ENCODE results near the gene SLC44A4.

DNA sequence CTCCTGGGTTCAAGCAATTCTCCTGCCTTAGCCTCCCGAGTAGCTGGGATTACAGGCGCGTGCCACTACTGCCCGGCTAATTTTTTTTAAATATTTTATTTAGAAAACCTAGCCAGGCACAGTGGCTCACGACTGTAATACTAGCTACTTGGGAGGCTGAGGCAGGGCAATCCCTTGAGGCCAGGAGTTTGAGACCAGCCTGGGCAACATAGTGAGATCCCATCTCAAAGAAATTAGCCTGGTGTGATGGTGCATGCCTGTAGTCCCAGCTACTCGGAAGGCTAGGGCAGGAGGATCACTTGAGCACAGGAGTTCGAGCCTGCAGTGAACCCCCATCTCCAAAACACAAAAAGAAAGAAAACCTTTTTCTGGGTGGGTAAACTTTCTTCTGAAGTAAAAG is 2.4 kb downstream of the SLC44A4 start:
- TF ChIP-seq TCF7 (CRISPR knock-in tag; IDR thresholded peaks at IDR 0.05; ENCODE audit: low read depth) (no peak), STAT6 (CRISPR knock-in tag; conservative IDR thresholded peaks at IDR 0.05; ENCODE audit: low read depth) (no peak), E2F5 (CRISPR knock-in tag; IDR thresholded peaks at IDR 0.05) (no peak), ELF4 (CRISPR knock-in tag; IDR thresholded peaks at IDR 0.05; ENCODE audit: low read depth) (no peak), CREB1 (CRISPR knock-in tag; IDR thresholded peaks at IDR 0.05) (no peak), MAX (CRISPR knock-in tag; IDR thresholded peaks at IDR 0.05) (no peak), TEAD4 (CRISPR knock-in tag; IDR thresholded peaks at IDR 0.05) (no peak)
- TF ChIP-seq, protein P1, sequence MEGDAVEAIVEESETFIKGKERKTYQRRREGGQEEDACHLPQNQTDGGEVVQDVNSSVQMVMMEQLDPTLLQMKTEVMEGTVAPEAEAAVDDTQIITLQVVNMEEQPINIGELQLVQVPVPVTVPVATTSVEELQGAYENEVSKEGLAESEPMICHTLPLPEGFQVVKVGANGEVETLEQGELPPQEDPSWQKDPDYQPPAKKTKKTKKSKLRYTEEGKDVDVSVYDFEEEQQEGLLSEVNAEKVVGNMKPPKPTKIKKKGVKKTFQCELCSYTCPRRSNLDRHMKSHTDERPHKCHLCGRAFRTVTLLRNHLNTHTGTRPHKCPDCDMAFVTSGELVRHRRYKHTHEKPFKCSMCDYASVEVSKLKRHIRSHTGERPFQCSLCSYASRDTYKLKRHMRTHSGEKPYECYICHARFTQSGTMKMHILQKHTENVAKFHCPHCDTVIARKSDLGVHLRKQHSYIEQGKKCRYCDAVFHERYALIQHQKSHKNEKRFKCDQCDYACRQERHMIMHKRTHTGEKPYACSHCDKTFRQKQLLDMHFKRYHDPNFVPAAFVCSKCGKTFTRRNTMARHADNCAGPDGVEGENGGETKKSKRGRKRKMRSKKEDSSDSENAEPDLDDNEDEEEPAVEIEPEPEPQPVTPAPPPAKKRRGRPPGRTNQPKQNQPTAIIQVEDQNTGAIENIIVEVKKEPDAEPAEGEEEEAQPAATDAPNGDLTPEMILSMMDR (IDR thresholded peaks at IDR 0.05), result no peak

Data from WTC11 (cell line).